Keratinocyte (primary cell): ENCODE results near the gene LRP1B.

Experiments used
- CTCF ChIP-seq, 3 experiments: IDR thresholded peaks in 1 of 3; conservative IDR thresholded peaks in 1 of 3; optimal IDR thresholded peaks in 1 of 3; 2 replicates in 2 of 3; 3 replicates in 1 of 3; pipeline versions ENCODE3 to v1.5.1; 2011; ENCODE audit warnings: low read length in 3 of 3, mild to moderate bottlenecking in 3 of 3, moderate library complexity in 2 of 3, control low read depth in 1 of 3, inconsistent platforms in 1 of 3; ENCODE audit not compliant: insufficient read depth in 2 of 3; ENCODE audit errors: extremely low read depth in 1 of 3
- EZH2 ChIP-seq: IDR thresholded peaks from one replicate; pipeline ENCODE4 v1.6.1; 2012; ENCODE audit warnings: inconsistent platforms, mild to moderate bottlenecking, low read length, moderate library complexity

GRCh38 chr2:140363131-140363530 is 1767.7 kb downstream of the LRP1B start:
- no peak for TF ChIP-seq CTCF (optimal IDR thresholded peaks at IDR 0.05 in 1 of 3, IDR thresholded peaks at IDR 0.05 in 1 of 3, conservative IDR thresholded peaks at IDR 0.05 in 1 of 3; ENCODE audit: extremely low read depth in 1 of 3, insufficient read depth in 2 of 3, low read length in 3 of 3)
- TF ChIP-seq EZH2, result no peak
